ENCODE data around the gene CABCOCO1.

The CABCOCO1 gene

GRCh38 chr10:61797304-61798153 is 134.8 kb downstream of the CABCOCO1 start:
- Histone ChIP-seq H3K9ac (ENCODE audit: low read length) (no peak overlapping the region), H3K27me3 (ENCODE audit: control insufficient read depth, insufficient read depth, low read length) (no peaks in the 10 kb centered on the region), H3K27ac (ENCODE audit: low read depth, low read length) (no peak overlapping the region), H3K9me3 (ENCODE audit: control insufficient read depth, insufficient read depth, low read depth, low read length) (no peaks in the 10 kb centered on the region), H3K36me3 (ENCODE audit: control insufficient read depth, insufficient read depth, low read length) (no peaks in the 10 kb centered on the region), H3K4me1 (ENCODE audit: control insufficient read depth, insufficient read depth, low read length) (no peaks in the 10 kb centered on the region), H3K4me3 (ENCODE audit: low read depth, low read length) (no peak overlapping the region)

- Histone ChIP-seq H3K9ac (ENCODE audit: low read length) (no peak overlapping the region), H3K27me3 (ENCODE audit: control insufficient read depth, insufficient read depth, low read length) (no peaks in the 10 kb centered on the region), H3K36me3 (ENCODE audit: control insufficient read depth, insufficient read depth, low read length) (no peaks in the 10 kb centered on the region)
Observed at GRCh38 chr10:61798713-61799112, 136.0 kb downstream of the CABCOCO1 start.

GRCh38 chr10:61801484-61801883 is 138.8 kb downstream of the CABCOCO1 start:
- H3K4me1 ChIP-seq (ENCODE audit: control insufficient read depth, insufficient read depth, low read length), result no peaks in the 10 kb centered on the region
- no peak overlapping the region for H3K27ac ChIP-seq (ENCODE audit: low read depth, low read length)
- H3K4me3 ChIP-seq (ENCODE audit: low read depth, low read length), result no peak overlapping the region
- H3K9me3 ChIP-seq (ENCODE audit: control insufficient read depth, insufficient read depth, low read depth, low read length), result no peaks in the 10 kb centered on the region
- no peaks in the 10 kb centered on the region for H3K27me3 ChIP-seq (ENCODE audit: control insufficient read depth, insufficient read depth, low read length)
- H3K9ac ChIP-seq (ENCODE audit: low read length), result no peak overlapping the region
- H3K36me3 ChIP-seq (ENCODE audit: control insufficient read depth, insufficient read depth, low read length), result no peaks in the 10 kb centered on the region

More at GRCh38 chr10:61798713-61799112, 136.0 kb downstream of the CABCOCO1 start:
- no peak overlapping the region for H3K4me3 ChIP-seq (ENCODE audit: low read depth, low read length)
- H3K4me1 ChIP-seq (ENCODE audit: control insufficient read depth, insufficient read depth, low read length), result no peaks in the 10 kb centered on the region
- H3K27ac ChIP-seq (ENCODE audit: low read depth, low read length), result no peak overlapping the region
- no peaks in the 10 kb centered on the region for H3K9me3 ChIP-seq (ENCODE audit: control insufficient read depth, insufficient read depth, low read depth, low read length)

- Histone ChIP-seq H3K4me3 (ENCODE audit: low read depth, low read length) (no peak overlapping the region), H3K27me3 (ENCODE audit: control insufficient read depth, insufficient read depth, low read length) (no peaks in the 10 kb centered on the region), H3K4me1 (ENCODE audit: control insufficient read depth, insufficient read depth, low read length) (no peaks in the 10 kb centered on the region), H3K9me3 (ENCODE audit: control insufficient read depth, insufficient read depth, low read depth, low read length) (no peaks in the 10 kb centered on the region), H3K9ac (ENCODE audit: low read length) (no peak overlapping the region), H3K27ac (ENCODE audit: low read depth, low read length) (no peak overlapping the region), H3K36me3 (ENCODE audit: control insufficient read depth, insufficient read depth, low read length) (no peaks in the 10 kb centered on the region)
Observed at GRCh38 chr10:61803269-61803668, 140.5 kb downstream of the CABCOCO1 start.

- no peak overlapping the region for H3K4me3 ChIP-seq (ENCODE audit: low read depth, low read length)
- no peaks in the 10 kb centered on the region for H3K36me3 ChIP-seq (ENCODE audit: control insufficient read depth, insufficient read depth, low read length)
- H3K4me1 ChIP-seq (ENCODE audit: control insufficient read depth, insufficient read depth, low read length), result no peaks in the 10 kb centered on the region
- H3K27ac ChIP-seq (ENCODE audit: low read depth, low read length), result no peak overlapping the region
- no peak overlapping the region for H3K9ac ChIP-seq (ENCODE audit: low read length)
- no peaks in the 10 kb centered on the region for H3K9me3 ChIP-seq (ENCODE audit: control insufficient read depth, insufficient read depth, low read depth, low read length)
- H3K27me3 ChIP-seq (ENCODE audit: control insufficient read depth, insufficient read depth, low read length), result peaks cover 2% of the 10 kb centered on the region; the same call in 1 of the 2 replicates
Observed at GRCh38 chr10:61804414-61804813, 141.7 kb downstream of the CABCOCO1 start.

- Histone ChIP-seq H3K9ac (ENCODE audit: low read length) (no peak overlapping the region), H3K36me3 (ENCODE audit: control insufficient read depth, insufficient read depth, low read length) (no peaks in the 10 kb centered on the region), H3K9me3 (ENCODE audit: control insufficient read depth, insufficient read depth, low read depth, low read length) (no peaks in the 10 kb centered on the region), H3K27me3 (ENCODE audit: control insufficient read depth, insufficient read depth, low read length) (peaks cover 2% of the 10 kb centered on the region; the same call in 1 of the 2 replicates), H3K4me1 (ENCODE audit: control insufficient read depth, insufficient read depth, low read length) (no peaks in the 10 kb centered on the region), H3K4me3 (ENCODE audit: low read depth, low read length) (no peak overlapping the region), H3K27ac (ENCODE audit: low read depth, low read length) (no peak overlapping the region)
Observed at GRCh38 chr10:61805091-61805490, 142.4 kb downstream of the CABCOCO1 start.

GRCh38 chr10:61810263-61810662 is 147.5 kb downstream of the CABCOCO1 start:
- no peaks in the 10 kb centered on the region for H3K4me1 ChIP-seq (ENCODE audit: control insufficient read depth, insufficient read depth, low read length)
- no peak overlapping the region for H3K4me3 ChIP-seq (ENCODE audit: low read depth, low read length)

GRCh38 chr10:61812052-61812721 is 149.5 kb downstream of the CABCOCO1 start:
- Histone ChIP-seq H3K9me3 (ENCODE audit: control insufficient read depth, insufficient read depth, low read depth, low read length) (no peaks in the 10 kb centered on the region), H3K4me1 (ENCODE audit: control insufficient read depth, insufficient read depth, low read length) (no peaks in the 10 kb centered on the region), H3K9ac (ENCODE audit: low read length) (no peak overlapping the region), H3K4me3 (ENCODE audit: low read depth, low read length) (no peak overlapping the region), H3K27ac (ENCODE audit: low read depth, low read length) (no peak overlapping the region), H3K36me3 (ENCODE audit: control insufficient read depth, insufficient read depth, low read length) (no peaks in the 10 kb centered on the region), H3K27me3 (ENCODE audit: control insufficient read depth, insufficient read depth, low read length) (peaks cover 2% of the 10 kb centered on the region; the same call in 1 of the 2 replicates)

More at GRCh38 chr10:61810263-61810662, 147.5 kb downstream of the CABCOCO1 start:
- H3K27ac ChIP-seq (ENCODE audit: low read depth, low read length), result no peak overlapping the region
- no peak overlapping the region for H3K9ac ChIP-seq (ENCODE audit: low read length)
- peaks cover 2% of the 10 kb centered on the region; the same call in 1 of the 2 replicates for H3K27me3 ChIP-seq (ENCODE audit: control insufficient read depth, insufficient read depth, low read length)
- no peaks in the 10 kb centered on the region for H3K9me3 ChIP-seq (ENCODE audit: control insufficient read depth, insufficient read depth, low read depth, low read length)
- H3K36me3 ChIP-seq (ENCODE audit: control insufficient read depth, insufficient read depth, low read length), result no peaks in the 10 kb centered on the region

- Histone ChIP-seq H3K27ac (ENCODE audit: low read depth, low read length) (no peak overlapping the region), H3K4me3 (ENCODE audit: low read depth, low read length) (no peak overlapping the region), H3K9ac (ENCODE audit: low read length) (no peak overlapping the region), H3K9me3 (ENCODE audit: control insufficient read depth, insufficient read depth, low read depth, low read length) (no peaks in the 10 kb centered on the region), H3K27me3 (ENCODE audit: control insufficient read depth, insufficient read depth, low read length) (peaks cover 2% of the 10 kb centered on the region; the same call in 1 of the 2 replicates), H3K36me3 (ENCODE audit: control insufficient read depth, insufficient read depth, low read length) (no peaks in the 10 kb centered on the region), H3K4me1 (ENCODE audit: control insufficient read depth, insufficient read depth, low read length) (no peaks in the 10 kb centered on the region)
Observed at GRCh38 chr10:61812920-61813319, 150.2 kb downstream of the CABCOCO1 start.

- Histone ChIP-seq H3K36me3 (ENCODE audit: control insufficient read depth, insufficient read depth, low read length) (no peaks in the 10 kb centered on the region), H3K27me3 (ENCODE audit: control insufficient read depth, insufficient read depth, low read length) (peaks cover under 1% of the 10 kb centered on the region; the same call in 1 of the 2 replicates), H3K9ac (ENCODE audit: low read length) (no peak overlapping the region), H3K9me3 (ENCODE audit: control insufficient read depth, insufficient read depth, low read depth, low read length) (no peaks in the 10 kb centered on the region), H3K4me1 (ENCODE audit: control insufficient read depth, insufficient read depth, low read length) (no peaks in the 10 kb centered on the region), H3K4me3 (ENCODE audit: low read depth, low read length) (no peak overlapping the region), H3K27ac (ENCODE audit: low read depth, low read length) (no peak overlapping the region)
Observed at GRCh38 chr10:61814160-61814559, 151.4 kb downstream of the CABCOCO1 start.

GRCh38 chr10:61815496-61815895 is 152.8 kb downstream of the CABCOCO1 start:
- H3K27me3 ChIP-seq (ENCODE audit: control insufficient read depth, insufficient read depth, low read length), result no peaks in the 10 kb centered on the region
- H3K4me1 ChIP-seq (ENCODE audit: control insufficient read depth, insufficient read depth, low read length), result no peaks in the 10 kb centered on the region
- no peak overlapping the region for H3K4me3 ChIP-seq (ENCODE audit: low read depth, low read length)
- H3K27ac ChIP-seq (ENCODE audit: low read depth, low read length), result no peak overlapping the region
- H3K9me3 ChIP-seq (ENCODE audit: control insufficient read depth, insufficient read depth, low read depth, low read length), result no peaks in the 10 kb centered on the region
- H3K36me3 ChIP-seq (ENCODE audit: control insufficient read depth, insufficient read depth, low read length), result no peaks in the 10 kb centered on the region
- no peak overlapping the region for H3K9ac ChIP-seq (ENCODE audit: low read length)

All from HUES6 (cell line).